Endometrial microvascular endothelial cells (primary cell): ENCODE results near the gene SRPK2. TPM values are rescaled to one million over a fixed set of nuclear protein-coding genes. Genes with fewer than 3 reads are reported as not detected.
"Not testable (repeated sequence)": the region's sequence is repeated elsewhere in the genome, so short reads cannot be mapped to it uniquely, and the experiment has no call there.

Experiments used
- in situ Hi-C: cut with HindIII; loops from 2 replicates; pipeline ENCODE4 v1.10.0; 2017; ENCODE audit warnings: low sequenced_read_pairs, low pct_unique_long_range_greater_than_20kb; ENCODE audit errors: inconsistent ontology term
- total RNA-seq: library from RNA; depleted of rRNA; stranded (reverse); fragments of >200 nt; gene quantifications from one replicate; pipeline ENCODE4 v1.2.3, GENCODE V29; 2015; ENCODE audit errors: inconsistent ontology term

SRPK2 gene
- total RNA-seq, 1 donor from 2014 or later: 32.5 TPM

- in situ Hi-C loops: no loop called here
Measured at GRCh38 chr7:105245398-105246114, 143.2 kb downstream of the SRPK2 start.

GRCh38 chr7:105244594-105244993 is 144.1 kb downstream of the SRPK2 start:
- in situ Hi-C loops: no loop called here

DNA sequence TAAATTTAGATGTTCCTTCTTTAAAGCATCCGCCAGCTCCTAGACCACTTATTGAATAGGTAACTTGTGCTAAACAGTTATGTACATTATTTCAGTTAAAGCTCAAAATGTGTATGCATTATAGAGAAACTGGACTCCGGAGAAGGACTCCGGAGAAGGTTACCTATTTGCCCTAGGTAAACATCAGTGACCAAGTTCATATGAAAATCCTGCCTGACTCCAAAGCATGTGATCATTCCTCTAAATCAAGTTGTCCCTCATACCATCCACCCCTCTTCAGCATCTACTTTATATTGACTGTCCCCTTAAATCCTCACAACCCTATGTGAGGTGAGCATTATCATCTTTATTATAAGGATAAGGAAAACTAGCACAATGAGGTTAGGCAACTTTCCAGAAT is 147.5 kb downstream of the SRPK2 start:
- in situ Hi-C loops: no loop called here

GRCh38 chr7:105238198-105238765 is 150.4 kb downstream of the SRPK2 start:
- in situ Hi-C loops: no loop called here

DNA sequence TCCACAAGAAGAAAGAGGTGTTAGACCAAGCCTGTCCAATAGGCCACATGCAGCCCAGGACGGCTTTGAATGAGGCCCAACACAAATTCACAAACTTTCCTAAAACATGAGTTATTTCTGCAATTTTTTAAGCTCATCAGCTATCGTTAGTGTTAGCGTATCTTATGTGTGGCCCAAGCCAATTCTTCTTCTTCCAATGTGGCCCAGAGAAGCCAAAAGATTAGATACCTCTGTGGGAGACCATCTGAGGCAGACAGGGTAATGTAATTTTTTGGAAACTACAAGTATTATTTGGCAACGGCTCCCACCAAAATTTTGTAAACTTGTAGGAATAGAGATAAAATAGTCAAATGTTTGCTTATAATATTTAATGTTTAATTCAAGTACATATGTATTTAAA is 153.8 kb downstream of the SRPK2 start:
- in situ Hi-C loops: no loop called here

DNA sequence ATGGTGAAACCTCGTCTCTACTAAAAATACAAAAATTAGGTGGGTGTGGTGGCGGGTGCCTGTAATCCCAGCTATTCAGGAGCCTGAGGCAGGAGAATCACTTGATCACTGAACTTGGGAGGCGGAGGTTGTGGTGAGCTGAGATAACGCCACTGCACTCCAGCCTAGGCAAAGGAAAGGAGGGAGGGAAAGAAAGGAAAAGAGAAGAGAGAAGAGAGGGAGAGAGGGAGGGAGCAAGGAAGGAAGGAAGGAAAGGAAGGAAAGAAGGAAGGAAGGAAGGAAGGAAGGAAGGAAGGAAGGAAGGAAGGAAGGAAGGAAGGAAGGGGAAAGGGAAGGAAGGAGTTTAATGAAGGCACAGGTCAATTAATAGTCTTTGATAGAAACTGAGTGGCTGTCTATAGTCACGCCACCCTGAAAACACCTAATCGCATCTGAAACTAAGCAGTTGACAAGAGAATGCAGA is 155.9 kb downstream of the SRPK2 start:
- in situ Hi-C loops: not testable (repeated sequence)

- in situ Hi-C loops: no loop called here
Measured at GRCh38 chr7:105230486-105230885, 158.2 kb downstream of the SRPK2 start.

- in situ Hi-C loops: no loop called here
Measured at GRCh38 chr7:105229641-105230040, 159.1 kb downstream of the SRPK2 start.

- in situ Hi-C loops: no loop called here
Measured at GRCh38 chr7:105228555-105228954, 160.2 kb downstream of the SRPK2 start.

DNA sequence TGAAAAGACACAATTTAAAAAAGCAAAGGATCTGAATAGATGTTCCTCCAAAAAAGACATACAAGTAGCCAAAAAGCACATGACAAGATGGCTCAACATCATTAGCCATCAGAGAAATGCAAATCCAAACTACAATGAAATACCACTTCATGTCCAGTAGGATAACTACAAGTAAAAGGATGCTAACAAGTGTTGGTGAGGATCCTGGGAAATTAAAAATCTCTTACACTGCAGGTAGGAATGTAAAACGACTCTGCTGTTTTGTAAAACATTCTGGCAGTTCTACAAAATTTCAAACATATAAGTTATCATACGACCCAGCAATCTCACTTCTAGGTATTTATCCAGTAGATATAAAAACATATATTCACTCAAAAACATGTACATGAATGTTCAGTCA is 161.3 kb downstream of the SRPK2 start:
- in situ Hi-C loops: no loop called here

DNA sequence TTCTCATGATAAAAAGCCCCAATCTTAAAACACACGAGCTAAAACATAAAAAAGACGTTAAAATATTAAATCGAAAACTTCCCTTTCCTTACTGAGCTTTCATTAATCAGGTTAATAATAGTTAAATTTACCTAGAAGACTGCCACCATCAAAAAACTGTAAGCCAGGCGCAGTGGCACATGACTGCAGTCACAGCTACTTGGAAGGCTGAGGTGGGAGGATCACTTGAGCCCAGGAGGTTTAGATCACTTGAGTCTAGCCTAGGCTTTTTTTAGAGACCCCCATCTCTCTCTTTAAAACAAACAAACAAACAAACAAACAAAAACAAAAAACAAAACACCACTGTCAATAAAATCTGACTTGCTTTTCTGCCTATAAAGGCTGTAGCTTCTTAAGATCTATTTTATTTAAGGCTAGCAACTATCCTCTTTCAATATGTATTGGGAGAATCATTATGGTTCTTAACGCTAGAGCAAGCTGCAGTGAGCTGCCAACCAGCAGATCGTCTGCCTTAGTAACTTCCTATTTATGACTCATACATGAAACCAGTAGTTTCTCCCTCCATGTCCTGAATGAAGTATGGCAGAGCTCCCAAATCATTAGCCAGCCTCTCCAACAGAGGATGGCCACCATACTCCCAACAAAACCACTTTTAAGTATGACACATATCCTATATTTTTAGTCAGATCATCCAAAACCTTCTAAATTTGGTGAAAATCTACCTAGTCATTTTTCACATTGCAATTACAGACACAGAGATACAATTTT is 163.7 kb downstream of the SRPK2 start:
- in situ Hi-C loops: no loop called here

DNA sequence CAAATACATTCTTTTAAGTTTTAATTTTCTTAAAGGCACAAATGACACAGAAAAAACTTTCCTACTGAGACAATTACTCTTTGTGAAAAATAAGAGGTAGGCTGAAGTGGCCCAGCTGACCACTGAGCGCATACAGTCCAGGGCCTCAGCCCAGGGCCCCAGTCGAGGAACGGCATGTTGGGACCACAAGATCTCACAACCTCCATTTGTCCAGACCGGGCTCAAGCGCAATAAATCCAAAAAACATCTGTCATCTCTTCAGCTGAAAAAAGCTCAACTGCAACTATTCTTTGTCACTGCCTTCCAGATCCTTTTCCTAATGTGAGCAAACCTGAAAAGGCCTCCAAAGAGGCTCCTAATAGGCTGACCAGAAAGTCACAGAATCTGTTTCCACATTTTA is 165.8 kb downstream of the SRPK2 start:
- in situ Hi-C loops: no loop called here

DNA sequence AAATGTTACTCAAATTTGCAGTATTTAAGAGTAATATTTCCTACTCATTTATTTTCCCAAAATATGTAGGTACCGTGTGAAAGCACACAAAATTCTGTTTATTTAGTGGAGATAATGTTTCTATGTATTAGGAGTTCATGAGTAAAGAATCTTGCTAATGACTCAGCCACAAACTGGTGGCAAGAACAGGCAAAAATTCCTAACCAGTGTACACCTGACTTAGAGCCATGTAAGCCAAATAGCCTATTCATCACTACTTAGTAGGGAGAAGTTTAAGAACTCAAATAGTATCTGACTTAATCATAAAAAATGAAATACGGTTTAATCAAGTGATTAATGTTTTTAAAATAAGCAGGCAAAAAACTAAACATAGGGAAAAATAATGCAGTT is 169.0 kb downstream of the SRPK2 start:
- in situ Hi-C loops: no loop called here

DNA sequence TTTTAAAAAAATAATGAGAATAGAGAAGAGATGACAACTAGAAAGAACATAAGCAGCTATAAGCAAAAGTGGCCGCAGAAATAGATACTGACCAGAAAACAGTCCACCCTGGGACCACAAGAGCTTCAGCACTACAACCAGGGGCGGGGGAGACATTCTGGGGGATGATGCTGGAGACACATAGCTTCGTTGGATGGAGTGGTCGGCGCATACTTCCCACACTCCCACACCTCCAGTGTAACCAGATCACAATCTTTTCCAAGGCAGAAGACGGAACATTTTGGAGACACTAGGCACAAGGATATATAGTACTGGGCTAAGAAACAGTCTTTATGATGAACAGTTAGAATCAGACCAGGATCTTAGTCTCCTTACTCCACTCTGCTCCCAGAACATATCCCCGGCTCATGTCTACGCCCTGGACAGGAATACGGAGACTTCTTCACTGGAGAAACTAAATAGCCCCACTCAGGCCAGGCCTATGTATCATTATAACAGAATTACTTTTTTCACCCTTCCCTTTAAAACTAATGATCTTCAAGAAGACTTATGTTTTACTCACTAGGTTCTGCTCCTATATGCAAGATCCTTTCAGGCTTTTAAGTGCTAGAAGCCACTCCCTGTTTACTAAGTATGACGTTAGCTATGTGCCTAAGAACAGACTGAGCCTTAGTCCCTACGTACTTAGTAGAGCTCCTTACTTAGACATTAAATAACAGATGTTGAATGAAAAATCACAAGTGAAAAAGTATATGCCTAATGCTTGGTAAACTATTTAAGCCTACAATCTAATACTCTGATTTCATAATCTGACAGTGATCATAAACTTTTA is 169.6 kb downstream of the SRPK2 start:
- in situ Hi-C loops: no loop called here

- in situ Hi-C loops: no loop called here
Measured at GRCh38 chr7:105218215-105218614, 170.5 kb downstream of the SRPK2 start.

- in situ Hi-C loops: no loop called here
Measured at GRCh38 chr7:105216786-105217185, 171.9 kb downstream of the SRPK2 start.

DNA sequence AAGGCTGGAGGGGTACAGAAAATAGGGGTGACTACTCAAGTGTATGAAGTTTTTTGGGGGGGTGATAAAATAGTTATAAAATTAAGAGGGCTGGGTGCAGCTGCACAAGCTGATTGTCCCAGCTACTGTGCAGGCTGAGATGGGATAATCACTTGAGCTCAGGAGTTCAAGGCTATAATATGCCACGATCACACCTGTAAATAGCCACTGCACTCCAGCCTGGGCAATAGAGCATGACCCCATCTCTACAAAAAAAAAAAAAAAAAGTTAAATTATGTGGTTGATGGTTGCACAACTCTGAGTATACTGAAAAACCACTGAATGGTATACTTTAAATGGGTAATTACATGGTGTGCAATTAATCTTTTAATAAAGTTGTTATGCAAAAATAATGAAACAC is 172.9 kb downstream of the SRPK2 start:
- in situ Hi-C loops: no loop called here

DNA sequence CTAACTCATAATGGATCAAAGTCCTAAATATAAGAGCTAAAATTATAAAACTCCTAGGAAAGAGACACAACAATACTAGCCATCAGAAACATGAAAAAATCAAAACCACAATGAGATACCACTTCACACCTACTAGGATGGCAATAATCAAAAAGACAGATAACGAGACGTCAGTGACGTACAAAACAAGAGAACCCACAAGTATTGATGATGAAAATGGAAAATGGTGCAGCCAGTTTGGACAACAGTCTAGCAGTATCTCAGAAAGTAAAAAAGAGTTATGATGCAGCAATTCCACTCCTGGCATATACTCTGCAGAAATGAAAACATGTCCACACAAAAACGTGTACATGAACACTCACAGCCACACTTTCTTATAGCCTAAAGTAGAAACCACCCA is 173.5 kb downstream of the SRPK2 start:
- in situ Hi-C loops: no loop called here

- in situ Hi-C loops: no loop called here
Measured at GRCh38 chr7:105213611-105214010, 175.1 kb downstream of the SRPK2 start.
